Endothelial cell (in vitro differentiated cells): Measurements from ENCODE around the gene CLDN5. TPM values are rescaled to one million over a fixed set of nuclear protein-coding genes. Genes with fewer than 3 reads are reported as not detected.

Source experiments
- DNase-seq: peaks from one replicate; pipeline ENCODE4 v3.0.0; 2021; ENCODE audit warnings: low spot score
- H3K27ac Mint-ChIP-seq: one replicate; pipeline ENCODE4 v1.8.0; 2021; ENCODE audit warnings: mixed read lengths, inconsistent platforms; ENCODE audit not compliant: unreplicated experiment
- H3K27me3 Mint-ChIP-seq: one replicate; pipeline ENCODE4 v1.8.0; 2021; ENCODE audit warnings: mild to moderate bottlenecking, moderate library complexity, mixed read lengths, inconsistent platforms; ENCODE audit not compliant: unreplicated experiment
- H3K36me3 Mint-ChIP-seq: one replicate; pipeline ENCODE4 v1.8.0; 2021; ENCODE audit warnings: mild to moderate bottlenecking, low read depth, mixed read lengths, inconsistent platforms; ENCODE audit not compliant: unreplicated experiment
- H3K4me1 Mint-ChIP-seq: one replicate; pipeline ENCODE4 v1.8.0; 2021; ENCODE audit warnings: mild to moderate bottlenecking, mixed read lengths, inconsistent platforms; ENCODE audit not compliant: unreplicated experiment
- H3K4me3 Mint-ChIP-seq: one replicate; pipeline ENCODE4 v1.8.0; 2021; ENCODE audit warnings: mild to moderate bottlenecking, mixed read lengths, inconsistent platforms; ENCODE audit not compliant: unreplicated experiment
- H3K9me3 Mint-ChIP-seq: one replicate; pipeline ENCODE4 v1.8.0; 2021; ENCODE audit warnings: mixed read lengths, inconsistent platforms; ENCODE audit not compliant: unreplicated experiment
- total RNA-seq: library from RNA; stranded (reverse); fragmentation: NEBNext Ultra II Directional; extraction: Animal tissue kit (Norgen Biotek cat#: 25700); gene quantifications from one replicate; pipeline ENCODE4 v1.2.1, GENCODE V29; 2021; ENCODE audit not compliant: unreplicated experiment
- TF ChIP-seq, protein P1 (sequence below): fragments of 200-600 bp; sonication (generic); IDR thresholded peaks from one replicate; pipeline ENCODE4 v1.5.0; 2021; ENCODE audit warnings: antibody characterized with exemption; ENCODE audit not compliant: unreplicated experiment

Gene CLDN5
- total RNA-seq, 1 donor from 2014 or later = 108 TPM

- DNase-seq = no peak
- no peak overlapping the region for H3K4me3 Mint-ChIP-seq
- no peaks in the 10 kb centered on the region for H3K9me3 Mint-ChIP-seq
- TF ChIP-seq, protein P1, sequence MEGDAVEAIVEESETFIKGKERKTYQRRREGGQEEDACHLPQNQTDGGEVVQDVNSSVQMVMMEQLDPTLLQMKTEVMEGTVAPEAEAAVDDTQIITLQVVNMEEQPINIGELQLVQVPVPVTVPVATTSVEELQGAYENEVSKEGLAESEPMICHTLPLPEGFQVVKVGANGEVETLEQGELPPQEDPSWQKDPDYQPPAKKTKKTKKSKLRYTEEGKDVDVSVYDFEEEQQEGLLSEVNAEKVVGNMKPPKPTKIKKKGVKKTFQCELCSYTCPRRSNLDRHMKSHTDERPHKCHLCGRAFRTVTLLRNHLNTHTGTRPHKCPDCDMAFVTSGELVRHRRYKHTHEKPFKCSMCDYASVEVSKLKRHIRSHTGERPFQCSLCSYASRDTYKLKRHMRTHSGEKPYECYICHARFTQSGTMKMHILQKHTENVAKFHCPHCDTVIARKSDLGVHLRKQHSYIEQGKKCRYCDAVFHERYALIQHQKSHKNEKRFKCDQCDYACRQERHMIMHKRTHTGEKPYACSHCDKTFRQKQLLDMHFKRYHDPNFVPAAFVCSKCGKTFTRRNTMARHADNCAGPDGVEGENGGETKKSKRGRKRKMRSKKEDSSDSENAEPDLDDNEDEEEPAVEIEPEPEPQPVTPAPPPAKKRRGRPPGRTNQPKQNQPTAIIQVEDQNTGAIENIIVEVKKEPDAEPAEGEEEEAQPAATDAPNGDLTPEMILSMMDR = no peak
- peaks cover 36% of the 10 kb centered on the region for H3K4me1 Mint-ChIP-seq
- peaks cover 18% of the 10 kb centered on the region for H3K27me3 Mint-ChIP-seq
- peaks cover 5% of the 10 kb centered on the region for H3K36me3 Mint-ChIP-seq
- H3K27ac Mint-ChIP-seq = peak overlapping the region; percentile 77
These were observed 2.0 kb upstream of the CLDN5 start for GRCh38 chr22:19526076-19526701.

DNA sequence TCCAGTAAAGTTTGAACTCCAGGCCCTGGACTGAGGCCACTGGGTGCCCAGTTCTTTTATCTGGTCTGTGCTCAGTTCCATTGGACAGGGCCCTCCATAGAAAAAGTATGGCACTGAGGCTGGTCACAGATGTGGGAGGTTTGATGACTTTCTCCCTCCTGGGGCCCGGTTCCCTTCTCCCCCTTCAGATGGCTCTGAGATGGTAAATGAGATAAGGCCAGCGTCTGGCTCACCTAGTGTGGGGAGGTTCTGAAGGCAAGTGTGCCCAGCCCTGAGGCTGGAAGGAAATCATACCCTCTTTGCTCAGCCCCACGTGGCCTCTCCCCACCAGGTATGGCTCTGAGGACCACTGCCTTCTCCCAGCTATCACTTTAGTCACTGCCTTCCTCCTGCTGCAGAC, 1.5 kb upstream of the CLDN5 start:
- H3K27me3 Mint-ChIP-seq = peaks cover 20% of the 10 kb centered on the region
- H3K4me1 Mint-ChIP-seq = peaks cover 36% of the 10 kb centered on the region
- no peak for DNase-seq
- peaks cover 5% of the 10 kb centered on the region for H3K36me3 Mint-ChIP-seq
- H3K27ac Mint-ChIP-seq = peak overlapping the region; percentile 77
- H3K4me3 Mint-ChIP-seq = no peak overlapping the region
- H3K9me3 Mint-ChIP-seq = no peaks in the 10 kb centered on the region
- TF ChIP-seq, protein P1 = no peak

- Mint-ChIP-seq H3K4me3 (peak overlapping the region; percentile 88), H3K4me1 (peaks cover 36% of the 10 kb centered on the region), H3K36me3 (peaks cover 5% of the 10 kb centered on the region), H3K9me3 (no peaks in the 10 kb centered on the region), H3K27me3 (peaks cover 20% of the 10 kb centered on the region), H3K27ac (peak overlapping the region; percentile 74)
- TF ChIP-seq, protein P1 = no peak
- DNase-seq = no peak
These were observed 978 bp upstream of the CLDN5 start for GRCh38 chr22:19525116-19525660.

GRCh38 chr22:19523240-19524169, 705 bp downstream of the CLDN5 start:
- Mint-ChIP-seq H3K4me3 (peak overlapping the region; percentile 91), H3K9me3 (no peaks in the 10 kb centered on the region), H3K36me3 (peaks cover 5% of the 10 kb centered on the region), H3K4me1 (peaks cover 36% of the 10 kb centered on the region), H3K27me3 (peaks cover 18% of the 10 kb centered on the region), H3K27ac (no peak overlapping the region)
- DNase-seq = peak; percentile 54
- TF ChIP-seq, protein P1 = no peak

DNA sequence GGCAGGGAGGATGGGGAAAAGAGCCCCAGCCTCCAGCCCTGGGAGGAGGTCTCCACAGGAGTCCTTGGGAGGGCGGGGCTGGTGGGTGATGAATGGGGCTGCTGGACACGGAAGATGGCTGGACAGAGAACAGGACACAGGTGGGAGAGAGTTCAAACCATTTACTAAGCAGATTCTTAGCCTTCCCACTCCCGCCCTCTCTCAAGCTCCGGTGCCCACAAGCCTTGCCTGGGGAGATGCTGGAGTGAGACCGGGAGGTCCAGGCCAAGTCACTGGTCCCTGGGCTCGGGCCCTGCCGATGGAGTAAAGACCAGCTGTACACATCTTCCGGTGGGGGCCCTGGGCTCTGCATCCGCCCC, 1.4 kb downstream of the CLDN5 start:
- H3K27me3 Mint-ChIP-seq = peaks cover 16% of the 10 kb centered on the region
- H3K27ac Mint-ChIP-seq = no peak overlapping the region
- TF ChIP-seq, protein P1 = no peak

More for the DNA sequence above, 1.4 kb downstream of the CLDN5 start:
- H3K4me1 Mint-ChIP-seq = peaks cover 36% of the 10 kb centered on the region
- H3K36me3 Mint-ChIP-seq = peaks cover 5% of the 10 kb centered on the region
- H3K9me3 Mint-ChIP-seq = no peaks in the 10 kb centered on the region
- H3K4me3 Mint-ChIP-seq = peak overlapping the region; percentile 91
- DNase-seq = no peak
